H1 (cell line): ENCODE results near the gene FASN. TPM values are rescaled to one million over a fixed set of nuclear protein-coding genes. Genes with fewer than 3 reads are reported as not detected.

Experiments
- CTCF ChIA-PET: fragments of 300-600 bp; sonication (Branson Sonifier 250); formaldehyde crosslinking; loops from one replicate; lab custom pipeline; 2021; ENCODE audit not compliant: partially characterized antibody; lab: Charles Lee
- POLR2A ChIA-PET: fragments of 300-600 bp; sonication (Branson Sonifier 250); formaldehyde crosslinking; loops from one replicate; lab custom pipeline; 2021; ENCODE audit warnings: inconsistent platforms; ENCODE audit not compliant: partially characterized antibody; lab: Charles Lee
- DNase-seq, 2 experiments: peaks; one replicate each; pipeline versions ENCODE4 v3.0.0 to v3.0.0-alpha.2; 2010 to 2022; ENCODE audit warnings: low spot score in 2 of 2, low read depth in 1 of 2, mixed read lengths in 1 of 2
- FAIRE-seq: peaks from 2 replicates; lab custom pipeline; 2011; peaks lifted over from hg19 to GRCh38; lab: Jason Lieb, UNC
- H2AFZ ChIP-seq: 2 replicates; pipeline ENCODE4 v1.8.1; 2012; ENCODE audit warnings: low read length, inconsistent platforms
- H2AK5ac ChIP-seq: 2 replicates; pipeline ENCODE4 v1.6.1; 2013; ENCODE audit warnings: low read depth, low read length
- H2BK120ac ChIP-seq: replicated peaks from 2 replicates; pipeline ENCODE3; 2013; ENCODE audit warnings: low read depth, low read length, inconsistent platforms
- H2BK12ac ChIP-seq: 2 replicates; pipeline ENCODE4 v1.6.1; 2013; ENCODE audit warnings: low read depth, low read length
- H2BK15ac ChIP-seq: 2 replicates; pipeline ENCODE4 v1.6.1; 2013; ENCODE audit warnings: low read length
- H2BK20ac ChIP-seq: 2 replicates; pipeline ENCODE4 v1.6.1; 2013; ENCODE audit warnings: low read length
- H2BK5ac ChIP-seq: 2 replicates; pipeline ENCODE4 v1.6.1; 2013; ENCODE audit warnings: low read depth, low read length
- H3K14ac ChIP-seq: 2 replicates; pipeline ENCODE4 v1.6.1; 2013; ENCODE audit warnings: inconsistent platforms; ENCODE audit not compliant: insufficient read length
- H3K18ac ChIP-seq: 2 replicates; pipeline ENCODE4 v1.6.1; 2013; ENCODE audit warnings: low read length; ENCODE audit errors: extremely low read depth
- H3K23ac ChIP-seq: 2 replicates; pipeline ENCODE4 v1.6.1; 2013; ENCODE audit warnings: inconsistent platforms; ENCODE audit not compliant: insufficient read length
- H3K23me2 ChIP-seq: 2 replicates; pipeline ENCODE4 v1.6.1; 2013; ENCODE audit warnings: low read depth, low read length
- H3K27ac ChIP-seq: 2 replicates; pipeline ENCODE4 v1.6.1; 2011; ENCODE audit warnings: low read depth, low read length, inconsistent platforms
- H3K27me3 ChIP-seq, 4 experiments: replicated peaks in 1 of 4; 1 replicate in 1 of 4; 2 replicates in 3 of 4; pipeline versions ENCODE4 v1.6.1 to v1.8.1; 2011 to 2013; ENCODE audit warnings: low read length in 3 of 4, mild to moderate bottlenecking in 3 of 4, inconsistent platforms in 2 of 4, mixed read lengths in 2 of 4, moderate library complexity in 1 of 4; ENCODE audit not compliant: control insufficient read depth in 3 of 4, insufficient read depth in 3 of 4; ENCODE audit errors: extremely low read depth in 1 of 4
- H3K36me3 ChIP-seq, 4 experiments: 2 replicates each; pipeline versions ENCODE4 v1.6.1 to v1.8.1; 2011 to 2013; ENCODE audit warnings: mild to moderate bottlenecking in 4 of 4, low read length in 3 of 4, moderate library complexity in 2 of 4, control low read depth in 1 of 4, inconsistent platforms in 1 of 4; ENCODE audit not compliant: insufficient read depth in 4 of 4, control insufficient read depth in 2 of 4
- H3K4ac ChIP-seq: replicated peaks from 2 replicates; pipeline ENCODE3; 2013; ENCODE audit warnings: low read length, low read depth, mixed read lengths, inconsistent platforms; ENCODE audit not compliant: insufficient read length
- H3K4me1 ChIP-seq, 4 experiments: replicated peaks in 1 of 4; 1 replicate in 1 of 4; 2 replicates in 3 of 4; pipeline versions ENCODE4 v1.6.1 to v1.8.1; 2011 to 2013; ENCODE audit warnings: low read length in 3 of 4, inconsistent platforms in 2 of 4, mixed read lengths in 1 of 4; ENCODE audit not compliant: insufficient read depth in 4 of 4, control insufficient read depth in 3 of 4
- H3K4me2 ChIP-seq, 2 experiments: 2 replicates each; pipeline versions ENCODE4 v1.6.1 to v1.8.1; 2011 to 2013; ENCODE audit warnings: low read depth in 2 of 2, low read length in 2 of 2, control low read depth in 1 of 2, inconsistent platforms in 1 of 2, mild to moderate bottlenecking in 1 of 2; ENCODE audit not compliant: insufficient read depth in 1 of 2
- H3K4me3 ChIP-seq, 4 experiments: fragments of 200-600, 300-600 bp in 1 of 4; sonication (generic), shearing (Covaris generic), sonication (Bioruptor Twin) in 1 of 4; 2 replicates each; pipeline versions ENCODE4 v1.5.1 to v1.8.1; 2011 to 2016; ENCODE audit warnings: low read length in 4 of 4, low read depth in 3 of 4, control low read depth in 2 of 4, inconsistent platforms in 2 of 4, mild to moderate bottlenecking in 2 of 4, mixed read lengths in 1 of 4, moderate library complexity in 1 of 4; ENCODE audit not compliant: insufficient read depth in 2 of 4; ENCODE audit errors: extremely low read depth in 1 of 4
- H3K56ac ChIP-seq: replicated peaks from 2 replicates; pipeline ENCODE3; 2013; ENCODE audit warnings: low read depth, mild to moderate bottlenecking, mixed read lengths, low read length, inconsistent platforms; ENCODE audit not compliant: insufficient read length
- H3K79me1 ChIP-seq: 2 replicates; pipeline ENCODE4 v1.6.1; 2013; ENCODE audit warnings: low read depth, low read length, control low read depth
- H3K79me2 ChIP-seq, 2 experiments: 2 replicates each; pipeline versions ENCODE4 v1.6.1 to v1.8.1; 2012 to 2013; ENCODE audit warnings: low read length in 2 of 2, mild to moderate bottlenecking in 2 of 2, inconsistent platforms in 1 of 2; ENCODE audit not compliant: insufficient read depth in 2 of 2, control insufficient read depth in 1 of 2
- H3K9ac ChIP-seq, 4 experiments: replicated peaks in 1 of 4; 1 replicate in 1 of 4; 2 replicates in 3 of 4; pipeline versions ENCODE4 v1.6.1 to v1.8.1; 2011 to 2013; ENCODE audit warnings: low read depth in 3 of 4, low read length in 3 of 4, control low read depth in 2 of 4, mild to moderate bottlenecking in 2 of 4, moderate library complexity in 2 of 4, inconsistent platforms in 1 of 4; ENCODE audit errors: extremely low read depth in 1 of 4
- H3K9me3 ChIP-seq, 2 experiments: 2 replicates each; pipeline versions ENCODE4 v1.6.1 to v1.8.1; 2012 to 2013; ENCODE audit warnings: mild to moderate bottlenecking in 2 of 2, moderate library complexity in 2 of 2, control low read depth in 1 of 2, inconsistent platforms in 1 of 2, low read depth in 1 of 2, low read length in 1 of 2, mixed read lengths in 1 of 2; ENCODE audit not compliant: insufficient read depth in 2 of 2
- H4K20me1 ChIP-seq, 2 experiments: replicated peaks in 1 of 2; 2 replicates each; pipeline versions ENCODE3 to v1.8.1; 2011 to 2013; ENCODE audit warnings: inconsistent platforms in 2 of 2, low read length in 2 of 2, mild to moderate bottlenecking in 1 of 2; ENCODE audit not compliant: insufficient read depth in 2 of 2, control insufficient read depth in 1 of 2
- H4K5ac ChIP-seq: 2 replicates; pipeline ENCODE4 v1.6.1; 2013; ENCODE audit warnings: low read length, low read depth, mixed read lengths, inconsistent platforms; ENCODE audit not compliant: insufficient read length
- H4K8ac ChIP-seq: 2 replicates; pipeline ENCODE4 v1.8.0; 2013; ENCODE audit warnings: mild to moderate bottlenecking, moderate library complexity, low read length, inconsistent platforms; ENCODE audit not compliant: insufficient read depth; ENCODE audit errors: extremely low read depth
- H4K91ac ChIP-seq: replicated peaks from 2 replicates; pipeline ENCODE3; 2013; ENCODE audit warnings: low read length, mixed read lengths, inconsistent platforms; ENCODE audit not compliant: insufficient read length
- POLR2AphosphoS5 ChIP-seq: IDR thresholded peaks from 2 replicates; pipeline ENCODE4 v1.6.1; 2011; ENCODE audit warnings: low read depth, low read length
- WGBS, 2 experiments: shearing (Covaris generic) in 1 of 2; methylation state at CpG; one replicate each; pipeline versions ENCODE4 v1.1.6 to v1.1.7; 2013 to 2015; ENCODE audit warnings: low lambda C conversion rate in 2 of 2, mixed read lengths in 2 of 2, inconsistent platforms in 1 of 2, low coverage in 1 of 2, missing lambda C conversion rate in 1 of 2; ENCODE audit not compliant: insufficient replicate concordance in 2 of 2, insufficient coverage in 1 of 2, insufficient read length in 1 of 2; ENCODE audit errors: extremely low coverage in 1 of 2, missing lambda C conversion rate in 1 of 2; 5-methylcytosine and 5-hydroxymethylcytosine counted together
- polyA plus RNA-seq, 7 experiments: library from polyadenylated mRNA; depleted of rRNA in 3 of 7; stranded (reverse) in 5 of 7; unstranded in 2 of 7; fragments of >200 nt in 5 of 7; fragments of 200-250 nt in 2 of 7; gene quantifications; 1 replicate in 5 of 7; 2 replicates in 1 of 7; 4 replicates in 1 of 7; pipeline versions ENCODE4 v1.2.1 to v1.2.3, GENCODE V29; 2011 to 2013; ENCODE audit warnings: missing spikeins in 2 of 7, mixed read lengths in 2 of 7
- total RNA-seq: library from RNA; stranded (reverse); fragmentation: NEBNext Ultra II Directional; extraction: Animal tissue kit (Norgen Biotek cat#: 25700); gene quantifications from 2 replicates; pipeline ENCODE4 v1.2.1, GENCODE V29; 2021

Gene FASN
- total and polyA plus RNA-seq, 2 of the 8 experiments (the other 6 are each of a cell fraction or from before 2014, with no cell fraction given), result 143 to 561 TPM

- H3K4me2 ChIP-seq, result no peak overlapping the region
- no peak overlapping the region for H2BK5ac ChIP-seq
- no peak overlapping the region for H4K8ac ChIP-seq
- WGBS, 2 experiments, result 96% methylated on average over 8 of the region's 8 CpGs; no CpG with 5 or more reads in 1 of the 2 experiments
- H3K23me2 ChIP-seq, result peaks cover 11% of the 10 kb centered on the region; the same call in 1 of the 2 replicates
- no peak overlapping the region for H3K23ac ChIP-seq
- no peak overlapping the region for H2BK20ac ChIP-seq
- no peaks in the 10 kb centered on the region for H3K79me1 ChIP-seq
- CTCF ChIA-PET, result interaction anchor here (1.4 to 1.5 kb wide), 2 partner anchors 37 to 123 kb away, joined by 4 to 8 read pairs; no protein-coding TSS in a partner anchor
- H3K9me3 ChIP-seq, result no peaks in the 10 kb centered on the region
- H2AFZ ChIP-seq, result no peak overlapping the region
- no peak overlapping the region for H3K4ac ChIP-seq
- no peaks in the 10 kb centered on the region; a peak in 1 of 7 replicates for H3K27me3 ChIP-seq
- no peak overlapping the region for H4K5ac ChIP-seq
- POLR2A ChIA-PET, result interaction anchor here (1.3 kb wide), 1 partner anchor 45 kb away, joined by 4 read pairs; the partner anchor contains the start of gene FASN
- H2BK15ac ChIP-seq, result no peak overlapping the region
- no peak overlapping the region for H3K27ac ChIP-seq
- H3K9ac ChIP-seq, result no peak overlapping the region
- DNase-seq (no peak), FAIRE-seq (no peak)
- H2AK5ac ChIP-seq, result no peak overlapping the region
- no peak overlapping the region for H3K18ac ChIP-seq
- H3K79me2 ChIP-seq, result no peaks in the 10 kb centered on the region
- H3K4me1 ChIP-seq, result no peaks in the 10 kb centered on the region
- H2BK120ac ChIP-seq, result no peak overlapping the region
- H4K91ac ChIP-seq, result no peak overlapping the region
- H3K14ac ChIP-seq, result no peak overlapping the region
- H3K56ac ChIP-seq, result no peak overlapping the region
- H2BK12ac ChIP-seq, result no peak overlapping the region
- H3K36me3 ChIP-seq, result no peaks in the 10 kb centered on the region
- peaks cover 0 to 7% of the 10 kb centered on the region in 2 experiments for H4K20me1 ChIP-seq
- H3K4me3 ChIP-seq, result no peak overlapping the region
- no peak for TF ChIP-seq POLR2AphosphoS5
These were observed 45.3 kb upstream of the FASN start for GRCh38 chr17:82143333-82143732.
